HepG2 (cell line): ENCODE measurements around the gene TMEM8B. TPM values are rescaled to one million over a fixed set of nuclear protein-coding genes. Genes with fewer than 3 reads are reported as not detected.

ENCODE experiments used
- ATAC-seq: fragments of 200-7000 bp; cut with Tn5 transposase; 3 replicates; pipeline ENCODE4 v1.9.1; 2020; ENCODE audit warnings: mild to moderate bottlenecking, moderate library complexity
- BruUV-seq: library from RNA; stranded (reverse); fragments of 400-500 nt; replicated peaks from 2 replicates; lab custom pipeline; 2021; lab: Mats Ljungman, UMichigan
- CTCF ChIA-PET: fragments of 300-600 bp; formaldehyde crosslinking; extraction: SDS; loops from one replicate; lab custom pipeline; 2021; ENCODE audit warnings: low total read pairs, inconsistent platforms, low intra/inter-chr PET ratio; lab: Yijun Ruan, JAX
- POLR2A ChIA-PET: fragments of 350-600 bp; sonication (Branson Sonifier 250); formaldehyde crosslinking; loops from one replicate; lab custom pipeline; 2020; ENCODE audit warnings: antibody characterized with exemption, inconsistent platforms; lab: Yijun Ruan, JAX
- DNase-seq: peaks from one replicate; pipeline ENCODE4 v3.0.0-alpha.2; 2015; ENCODE audit warnings: low spot score
- FAIRE-seq: peaks from 3 replicates; lab custom pipeline; 2011; peaks lifted over from hg19 to GRCh38; lab: Jason Lieb, UNC
- H2AFZ ChIP-seq: one replicate; pipeline ENCODE4 v1.6.1; 2011; ENCODE audit warnings: low read length, inconsistent platforms
- H3K27ac ChIP-seq: fragments of 300-600 bp; 3 replicates; pipeline ENCODE4 v1.8.0; 2011; ENCODE audit warnings: mixed run types, mild to moderate bottlenecking, mixed read lengths, low read length, inconsistent platforms; ENCODE audit not compliant: insufficient read depth; ENCODE audit errors: extremely low read length
- H3K27me3 ChIP-seq, 2 experiments: fragments of 200-600 bp in 1 of 2; 2 replicates in 1 of 2; 3 replicates in 1 of 2; pipeline versions ENCODE4 v1.6.0 to v1.8.0; 2011; ENCODE audit warnings: low read length in 2 of 2, mild to moderate bottlenecking in 2 of 2, moderate library complexity in 2 of 2, inconsistent platforms in 1 of 2; ENCODE audit not compliant: insufficient read depth in 2 of 2, control insufficient read depth in 1 of 2
- H3K36me3 ChIP-seq, 2 experiments: fragments of 200-600 bp in 1 of 2; replicated peaks in 1 of 2; 2 replicates in 1 of 2; 3 replicates in 1 of 2; pipeline versions ENCODE4 v1.5.1 to v1.8.0; 2011; ENCODE audit warnings: low read length in 2 of 2, inconsistent platforms in 1 of 2; ENCODE audit not compliant: insufficient read depth in 2 of 2, control insufficient read depth in 1 of 2
- H3K4me1 ChIP-seq: 2 replicates; pipeline ENCODE4 v1.5.1; 2012; ENCODE audit warnings: low read length, inconsistent platforms; ENCODE audit not compliant: insufficient read depth
- H3K4me2 ChIP-seq: 2 replicates; pipeline ENCODE4 v1.6.0; 2011; ENCODE audit warnings: low read depth, low read length, inconsistent platforms
- H3K4me3 ChIP-seq, 3 experiments: fragments of 200-600 bp in 1 of 3; sonication (generic), shearing (Covaris generic) in 1 of 3; replicated peaks in 1 of 3; 2 replicates each; pipeline ENCODE4 v1.5.1; 2011 to 2016; ENCODE audit warnings: low read length in 3 of 3, inconsistent platforms in 2 of 3, low read depth in 2 of 3, mild to moderate bottlenecking in 2 of 3, control low read depth in 1 of 3, mixed read lengths in 1 of 3; ENCODE audit not compliant: insufficient read depth in 1 of 3
- H3K79me2 ChIP-seq: one replicate; pipeline ENCODE4 v1.6.1; 2011; ENCODE audit warnings: low read length, inconsistent platforms; ENCODE audit not compliant: insufficient read depth
- H3K9ac ChIP-seq: 2 replicates; pipeline ENCODE4 v1.6.0; 2011; ENCODE audit warnings: mild to moderate bottlenecking, low read depth, low read length, inconsistent platforms; ENCODE audit not compliant: insufficient read depth
- H3K9me3 ChIP-seq: 2 replicates; pipeline ENCODE4 v1.5.1; 2012; ENCODE audit warnings: mild to moderate bottlenecking, low read length
- H4K20me1 ChIP-seq: 2 replicates; pipeline ENCODE4 v1.6.0; 2011; ENCODE audit warnings: inconsistent platforms, mild to moderate bottlenecking, low read length, moderate library complexity; ENCODE audit not compliant: insufficient read depth
- TP53 ChIP-seq: sonication (generic); formaldehyde crosslinking; conservative IDR thresholded peaks from 2 replicates; pipeline ENCODE4 v1.4.0; 2020; ENCODE audit warnings: missing genetic modification reagents
- WGBS: methylation state at CpG from one replicate; pipeline ENCODE4 v1.1.6; 2017; ENCODE audit warnings: low lambda C conversion rate; 5-methylcytosine and 5-hydroxymethylcytosine counted together
- in situ Hi-C: cut with HindIII; loops from 2 replicates; pipeline ENCODE4 v1.10.0; 2017; ENCODE audit warnings: low pct_unique_long_range_greater_than_20kb; ENCODE audit not compliant: extremely low pct_ligation_motif_present
- intact Hi-C: fragments of 100-400 bp; cut with micrococcal nuclease; formaldehyde crosslinking; loops from one replicate; pipeline ENCODE4 v1.10.0; 2022; ENCODE audit not compliant: unreplicated experiment
- polyA plus RNA-seq, 8 experiments: library from polyadenylated mRNA; depleted of rRNA in 3 of 8; stranded (reverse) in 7 of 8; unstranded in 1 of 8; fragments of >200 nt; fragmentation: Illumina TruSeq in 4 of 8; extraction: Trizol in 4 of 8; gene quantifications; 2 replicates each; pipeline versions ENCODE4 v1.2.1 to v1.2.3, GENCODE V29; 2011 to 2016; ENCODE audit warnings: low read depth in 4 of 8, missing spikeins in 1 of 8, mixed read lengths in 1 of 8; ENCODE audit not compliant: insufficient read depth in 1 of 8
- total RNA-seq, 5 experiments: library from RNA; depleted of rRNA; stranded (reverse); fragments of >200 nt; fragmentation: Illumina TruSeq; extraction: Trizol; gene quantifications; 2 replicates each; pipeline ENCODE4 v1.2.3, GENCODE V29; 2016; ENCODE audit warnings: low read depth in 1 of 5
- TF ChIP-seq, protein P1 (sequence below): sonication (generic); formaldehyde crosslinking; IDR thresholded peaks from 2 replicates; pipeline ENCODE4 v1.5.1; 2020; ENCODE audit warnings: mild to moderate bottlenecking, missing genetic modification reagents, moderate library complexity
- TF ChIP-seq, protein P2 (sequence below): sonication (generic); formaldehyde crosslinking; IDR thresholded peaks from 2 replicates; pipeline ENCODE4 v1.5.0; 2020; ENCODE audit warnings: mild to moderate bottlenecking, missing genetic modification reagents

Gene TMEM8B
- total and polyA plus RNA-seq, 2 of the 13 experiments (the other 11 are each of a cell fraction or from before 2014, with no cell fraction given): 2.1 to 2.7 TPM

DNA sequence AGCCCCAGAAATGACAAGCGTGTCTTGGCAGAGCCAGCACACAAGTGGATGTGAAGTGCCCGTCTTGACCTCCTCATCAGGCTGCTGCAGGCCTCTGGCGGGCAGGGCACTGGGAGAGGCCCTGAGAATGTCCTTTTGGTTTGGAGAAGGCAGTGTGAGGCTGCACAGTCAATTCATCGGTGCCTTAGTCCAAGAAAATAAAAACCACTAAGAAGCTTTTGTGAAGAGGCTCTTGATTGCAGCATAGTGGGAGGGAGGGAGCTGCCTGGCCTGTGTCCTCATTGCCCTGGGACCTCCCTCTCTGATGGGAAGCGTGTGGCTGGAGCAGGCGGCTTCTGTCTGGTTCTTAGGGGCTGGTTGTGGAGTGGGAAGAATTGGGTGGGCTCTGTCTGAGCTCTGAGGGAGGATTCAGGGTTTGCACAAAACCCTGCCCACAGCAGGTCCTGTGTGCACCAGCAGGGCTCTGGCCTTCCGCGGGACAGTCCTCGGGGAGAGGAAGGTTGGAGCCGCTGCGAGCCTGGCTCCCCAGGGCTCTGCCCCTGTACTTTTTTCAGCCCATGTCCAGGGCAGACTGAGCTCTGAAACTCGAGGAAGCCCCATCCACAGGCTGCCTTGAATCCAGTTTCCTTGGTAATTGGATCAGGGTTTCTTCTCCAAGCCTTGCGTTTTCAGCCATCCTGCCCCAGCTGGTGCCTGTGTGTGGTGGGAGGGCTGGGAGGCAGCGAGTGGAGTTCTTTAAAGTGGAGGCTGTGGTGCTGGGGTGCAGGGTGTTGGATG, 78.1 kb downstream of the TMEM8B start:
- intact Hi-C loops: no loop called here
- peak; percentile 47 for ATAC-seq
- TF ChIP-seq, protein P1, sequence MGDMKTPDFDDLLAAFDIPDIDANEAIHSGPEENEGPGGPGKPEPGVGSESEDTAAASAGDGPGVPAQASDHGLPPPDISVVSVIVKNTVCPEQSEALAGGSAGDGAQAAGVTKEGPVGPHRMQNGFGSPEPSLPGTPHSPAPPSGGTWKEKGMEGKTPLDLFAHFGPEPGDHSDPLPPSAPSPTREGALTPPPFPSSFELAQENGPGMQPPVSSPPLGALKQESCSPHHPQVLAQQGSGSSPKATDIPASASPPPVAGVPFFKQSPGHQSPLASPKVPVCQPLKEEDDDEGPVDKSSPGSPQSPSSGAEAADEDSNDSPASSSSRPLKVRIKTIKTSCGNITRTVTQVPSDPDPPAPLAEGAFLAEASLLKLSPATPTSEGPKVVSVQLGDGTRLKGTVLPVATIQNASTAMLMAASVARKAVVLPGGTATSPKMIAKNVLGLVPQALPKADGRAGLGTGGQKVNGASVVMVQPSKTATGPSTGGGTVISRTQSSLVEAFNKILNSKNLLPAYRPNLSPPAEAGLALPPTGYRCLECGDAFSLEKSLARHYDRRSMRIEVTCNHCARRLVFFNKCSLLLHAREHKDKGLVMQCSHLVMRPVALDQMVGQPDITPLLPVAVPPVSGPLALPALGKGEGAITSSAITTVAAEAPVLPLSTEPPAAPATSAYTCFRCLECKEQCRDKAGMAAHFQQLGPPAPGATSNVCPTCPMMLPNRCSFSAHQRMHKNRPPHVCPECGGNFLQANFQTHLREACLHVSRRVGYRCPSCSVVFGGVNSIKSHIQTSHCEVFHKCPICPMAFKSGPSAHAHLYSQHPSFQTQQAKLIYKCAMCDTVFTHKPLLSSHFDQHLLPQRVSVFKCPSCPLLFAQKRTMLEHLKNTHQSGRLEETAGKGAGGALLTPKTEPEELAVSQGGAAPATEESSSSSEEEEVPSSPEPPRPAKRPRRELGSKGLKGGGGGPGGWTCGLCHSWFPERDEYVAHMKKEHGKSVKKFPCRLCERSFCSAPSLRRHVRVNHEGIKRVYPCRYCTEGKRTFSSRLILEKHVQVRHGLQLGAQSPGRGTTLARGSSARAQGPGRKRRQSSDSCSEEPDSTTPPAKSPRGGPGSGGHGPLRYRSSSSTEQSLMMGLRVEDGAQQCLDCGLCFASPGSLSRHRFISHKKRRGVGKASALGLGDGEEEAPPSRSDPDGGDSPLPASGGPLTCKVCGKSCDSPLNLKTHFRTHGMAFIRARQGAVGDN (CRISPR knock-in tag): peak; percentile 28; the same call in 1 of the 2 replicates
- TF ChIP-seq, protein P2, sequence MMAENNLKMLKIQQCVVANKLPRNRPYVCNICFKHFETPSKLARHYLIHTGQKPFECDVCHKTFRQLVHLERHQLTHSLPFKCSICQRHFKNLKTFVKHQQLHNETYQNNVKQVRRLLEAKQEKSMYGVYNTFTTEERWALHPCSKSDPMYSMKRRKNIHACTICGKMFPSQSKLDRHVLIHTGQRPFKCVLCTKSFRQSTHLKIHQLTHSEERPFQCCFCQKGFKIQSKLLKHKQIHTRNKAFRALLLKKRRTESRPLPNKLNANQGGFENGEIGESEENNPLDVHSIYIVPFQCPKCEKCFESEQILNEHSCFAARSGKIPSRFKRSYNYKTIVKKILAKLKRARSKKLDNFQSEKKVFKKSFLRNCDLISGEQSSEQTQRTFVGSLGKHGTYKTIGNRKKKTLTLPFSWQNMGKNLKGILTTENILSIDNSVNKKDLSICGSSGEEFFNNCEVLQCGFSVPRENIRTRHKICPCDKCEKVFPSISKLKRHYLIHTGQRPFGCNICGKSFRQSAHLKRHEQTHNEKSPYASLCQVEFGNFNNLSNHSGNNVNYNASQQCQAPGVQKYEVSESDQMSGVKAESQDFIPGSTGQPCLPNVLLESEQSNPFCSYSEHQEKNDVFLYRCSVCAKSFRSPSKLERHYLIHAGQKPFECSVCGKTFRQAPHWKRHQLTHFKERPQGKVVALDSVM (CRISPR knock-in tag): peak; percentile 82
- TF ChIP-seq TP53 (CRISPR knock-in tag): no peak
- TF ChIP-seq, all 625 proteins: peak for 2
- CTCF ChIA-PET: no interaction called here
- Histone ChIP-seq H3K4me1 (peaks cover 69% of the 10 kb centered on the region), H3K4me3 (peak overlapping the region; percentile 35 to 67 (median 52)), H4K20me1 (no peaks in the 10 kb centered on the region), H3K27ac (no peak overlapping the region), H3K36me3 (no peaks in the 10 kb centered on the region), H3K9me3 (no peaks in the 10 kb centered on the region), H3K9ac (peak overlapping the region; percentile 57), H3K27me3 (peaks cover 0 to 11% of the 10 kb centered on the region in 2 experiments; a peak in 2 of 5 replicates), H3K4me2 (peak overlapping the region; percentile 96), H2AFZ (no peak overlapping the region), H3K79me2 (no peaks in the 10 kb centered on the region)
- 0% methylated on average over 5 of the region's 14 CpGs for WGBS
- no TSS peak for BruUV-seq
- POLR2A ChIA-PET: interaction anchor here (1.1 kb wide), 1 partner anchor 13 kb away, joined by 3 read pairs; no protein-coding TSS in a partner anchor
- DNase-seq: no peak
- no peak for FAIRE-seq
- in situ Hi-C loops: no loop called here
